Activated T-cell treated with anti-CD3 and anti-CD28 coated beads, Interleukin-2, amount 50 U/mL, for 72 hours (primary cell): Measurements from ENCODE around the gene DNAH6. TPM values are rescaled to one million over a fixed set of nuclear protein-coding genes. Genes with fewer than 3 reads are reported as not detected.

Experiments
- ATAC-seq, 2 donors: fragments of 150-1000 bp; cut with Tn5 transposase; replicated peaks in 1 of 2; 2 replicates each; pipeline ENCODE4 v1.10.0; 2021; ENCODE audit warnings: moderate library complexity in 2 of 2, mild to moderate bottlenecking in 1 of 2
- DNase-seq, 2 donors: peaks; one replicate each; pipeline ENCODE4 v3.0.0; 2021 to 2022; ENCODE audit warnings: mixed read lengths in 1 of 2
- H3K27ac Mint-ChIP-seq: one replicate; pipeline ENCODE4 v1.8.0; 2022; ENCODE audit warnings: mild to moderate bottlenecking, moderate library complexity, mixed read lengths
- H3K27me3 Mint-ChIP-seq: one replicate; pipeline ENCODE4 v1.8.0; 2022; ENCODE audit warnings: low read depth, mixed read lengths
- H3K36me3 Mint-ChIP-seq, 2 donors: one replicate each; pipeline ENCODE4 v1.8.0; 2022; ENCODE audit warnings: mixed read lengths in 2 of 2, mild to moderate bottlenecking in 1 of 2; ENCODE audit not compliant: insufficient read depth in 2 of 2
- H3K4me1 Mint-ChIP-seq: one replicate; pipeline ENCODE4 v1.8.0; 2022; ENCODE audit warnings: low read depth, mixed read lengths
- H3K4me3 Mint-ChIP-seq, 2 donors: one replicate each; pipeline ENCODE4 v1.8.0; 2022; ENCODE audit warnings: mild to moderate bottlenecking in 2 of 2, mixed read lengths in 2 of 2, moderate library complexity in 2 of 2
- H3K9me3 Mint-ChIP-seq, 2 donors: one replicate each; pipeline ENCODE4 v1.8.0; 2022; ENCODE audit warnings: mixed read lengths in 2 of 2
- total RNA-seq, 2 donors: library from RNA; stranded (reverse); gene quantifications; one replicate each; pipeline ENCODE4 v1.2.3, GENCODE V29; 2022

DNAH6 gene
- total RNA-seq, 2 donors from 2014 or later = 1.0 to 1.5 TPM

DNA sequence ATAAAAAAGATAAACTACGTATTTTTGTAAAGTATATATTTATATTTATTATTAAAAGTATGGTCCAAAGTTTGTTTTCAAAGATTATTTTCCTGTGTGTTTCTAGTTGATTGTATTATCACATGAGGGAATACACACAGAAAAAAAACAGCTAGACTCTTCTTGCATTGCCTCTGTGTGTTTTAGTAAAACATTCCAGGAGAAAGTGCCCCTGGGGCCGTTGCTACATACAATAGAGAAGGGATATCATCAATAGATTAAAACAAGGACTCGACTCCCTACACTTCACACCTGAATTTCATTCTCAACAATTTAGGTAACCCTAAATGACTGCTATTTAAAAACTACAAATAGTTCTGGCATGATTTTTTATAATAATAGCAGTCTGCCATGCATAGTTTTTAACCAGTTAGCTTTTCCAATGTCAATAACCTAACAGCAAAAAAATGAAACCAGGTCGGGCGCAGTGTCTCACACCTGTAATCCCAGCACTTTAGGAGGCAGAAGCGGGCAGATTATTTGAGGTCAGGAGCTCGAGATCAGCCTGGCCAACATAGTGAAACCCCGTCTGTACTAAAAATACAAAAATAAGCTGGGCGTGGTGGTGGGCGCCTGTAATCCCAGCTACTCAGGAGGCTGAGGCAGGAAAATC is 171.3 kb downstream of the DNAH6 start:
- H3K36me3 Mint-ChIP-seq = no peaks in the 10 kb centered on the region
- peaks cover 0 to 1% of the 10 kb centered on the region in 2 donors for H3K9me3 Mint-ChIP-seq
- no peaks in the 10 kb centered on the region for H3K27me3 Mint-ChIP-seq
- no peak for ATAC-seq
- H3K4me1 Mint-ChIP-seq = peaks cover 24% of the 10 kb centered on the region
- H3K27ac Mint-ChIP-seq = no peak overlapping the region
- DNase-seq = no peak
- no peak overlapping the region for H3K4me3 Mint-ChIP-seq

DNA sequence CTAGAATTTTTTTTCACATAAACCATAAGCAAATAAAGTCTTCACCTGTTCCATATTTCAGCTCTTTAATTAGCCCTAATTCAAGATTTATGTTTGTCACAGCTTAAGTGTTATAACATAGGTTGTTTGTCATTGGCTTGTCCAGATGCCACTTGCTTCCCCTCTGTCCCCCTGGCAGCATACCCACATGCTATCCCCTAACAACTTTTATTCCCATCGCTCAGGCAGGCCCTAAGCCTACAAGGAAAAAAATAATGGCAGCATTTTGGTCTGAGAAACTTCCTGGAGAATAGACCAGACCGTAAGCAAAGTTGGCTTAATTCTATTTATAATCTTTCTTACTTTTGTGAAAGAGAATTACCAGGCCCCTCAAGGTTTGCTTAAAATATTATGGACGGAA is 173.9 kb downstream of the DNAH6 start:
- DNase-seq = no peak
- Mint-ChIP-seq H3K27ac (no peak overlapping the region), H3K9me3 (peaks cover 0 to 3% of the 10 kb centered on the region in 2 donors), H3K4me3 (no peak overlapping the region), H3K27me3 (no peaks in the 10 kb centered on the region), H3K4me1 (peaks cover 41% of the 10 kb centered on the region), H3K36me3 (peaks cover 0 to 2% of the 10 kb centered on the region in 2 donors)
- ATAC-seq = no peak

DNA sequence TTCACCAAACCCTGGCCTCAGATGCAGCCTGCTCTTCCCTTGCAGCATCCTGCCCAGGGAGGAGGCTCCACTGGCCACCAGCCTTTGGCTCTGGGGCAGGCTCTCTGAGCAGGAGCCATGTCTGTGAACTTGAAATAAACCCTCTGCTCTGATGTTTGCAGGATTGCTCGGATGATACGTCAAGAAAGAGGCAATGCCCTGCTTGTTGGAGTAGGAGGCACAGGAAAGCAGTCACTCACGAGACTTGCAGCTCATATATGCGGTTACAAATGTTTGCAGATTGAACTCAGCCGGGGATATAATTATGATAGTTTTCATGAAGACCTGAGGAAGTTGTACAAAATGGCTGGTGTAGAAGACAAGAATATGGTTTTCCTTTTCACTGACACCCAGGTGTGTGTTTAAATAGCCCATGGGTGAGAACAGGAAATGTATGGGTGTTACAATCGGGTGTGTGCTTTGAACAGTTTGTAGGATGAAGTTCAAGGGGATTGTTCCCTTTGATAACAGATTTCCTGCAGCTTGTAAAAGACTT is 177.9 kb downstream of the DNAH6 start:
- ATAC-seq (peak; percentile 34 to 53), DNase-seq (peak in 1 of 2 donors; percentile 5)
- H3K27ac Mint-ChIP-seq = peak overlapping the region; percentile 29
- no peaks in the 10 kb centered on the region for H3K27me3 Mint-ChIP-seq
- peak overlapping the region; percentile 54 to 64 for H3K4me3 Mint-ChIP-seq
- H3K9me3 Mint-ChIP-seq = peaks cover 0 to 3% of the 10 kb centered on the region in 2 donors
- H3K36me3 Mint-ChIP-seq = peaks cover 0 to 2% of the 10 kb centered on the region in 2 donors
- peaks cover 23% of the 10 kb centered on the region for H3K4me1 Mint-ChIP-seq

DNA sequence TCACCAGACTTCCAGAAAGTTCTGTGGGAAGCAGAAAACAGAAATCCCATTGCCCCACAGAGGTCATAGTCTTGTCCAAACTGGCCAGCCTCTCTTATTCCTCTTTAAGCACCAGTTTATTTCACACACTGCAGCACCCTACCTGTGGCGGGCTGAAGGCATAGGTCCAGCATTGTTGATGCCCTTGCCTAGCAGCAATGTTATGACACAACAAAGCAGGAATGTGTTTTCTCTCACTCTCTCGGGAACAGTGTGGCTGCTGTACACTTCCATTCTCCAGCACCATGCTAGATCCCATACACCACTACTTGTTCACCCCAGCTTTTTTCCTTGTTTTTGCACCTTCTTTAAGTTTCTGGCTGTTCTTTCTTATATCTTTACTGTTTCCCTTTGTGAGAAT is 181.6 kb downstream of the DNAH6 start:
- peaks cover 8 to 19% of the 10 kb centered on the region in 2 donors for H3K9me3 Mint-ChIP-seq
- H3K4me1 Mint-ChIP-seq = peaks cover 15% of the 10 kb centered on the region
- no peak overlapping the region for H3K4me3 Mint-ChIP-seq
- no peak overlapping the region for H3K27ac Mint-ChIP-seq
- ATAC-seq = no peak
- H3K36me3 Mint-ChIP-seq = peaks cover 4 to 17% of the 10 kb centered on the region in 2 donors
- H3K27me3 Mint-ChIP-seq = no peaks in the 10 kb centered on the region
- DNase-seq = no peak

DNA sequence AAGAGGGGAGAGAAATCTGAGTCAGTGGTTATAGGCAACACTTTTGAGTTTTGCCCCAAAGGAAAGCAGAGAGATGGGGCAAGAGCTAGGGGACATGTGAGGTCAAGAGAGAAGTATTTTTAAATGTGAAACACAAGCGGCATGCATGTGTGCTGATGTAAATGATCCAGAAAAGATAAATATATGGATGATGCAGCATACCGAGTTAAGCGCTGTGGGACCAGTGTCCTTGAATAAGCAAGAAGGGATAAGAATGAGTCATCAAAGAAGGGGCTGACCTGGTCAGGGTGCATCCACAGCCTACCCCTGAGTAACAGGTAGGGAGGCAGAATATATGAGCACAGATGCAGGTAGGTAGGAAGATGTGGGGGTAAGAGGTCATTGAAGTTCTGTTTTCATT is 183.7 kb downstream of the DNAH6 start:
- Mint-ChIP-seq H3K4me3 (no peak overlapping the region), H3K27me3 (no peaks in the 10 kb centered on the region), H3K36me3 (peaks cover 4 to 19% of the 10 kb centered on the region in 2 donors), H3K4me1 (peaks cover 4% of the 10 kb centered on the region), H3K27ac (no peak overlapping the region), H3K9me3 (peaks cover 8 to 16% of the 10 kb centered on the region in 2 donors)
- no peak for ATAC-seq
- no peak for DNase-seq

DNA sequence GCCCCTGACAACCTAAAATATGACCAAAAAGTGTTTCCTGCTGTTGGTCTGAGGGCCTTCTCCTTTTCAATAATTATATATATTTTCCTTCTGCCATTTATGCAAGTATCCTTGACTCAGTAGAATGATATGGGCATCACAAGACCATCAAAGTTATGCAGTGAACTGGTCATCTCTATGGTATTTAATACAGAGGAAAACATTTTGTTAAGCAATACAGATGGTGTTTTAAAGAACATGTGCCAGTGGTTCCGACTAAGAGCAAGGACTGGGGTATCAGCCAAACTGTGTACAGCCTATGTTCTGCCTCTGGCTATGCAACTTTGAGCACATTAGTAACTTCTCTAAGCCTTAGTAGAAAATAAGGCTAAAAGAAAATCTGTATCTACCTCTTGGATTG is 185.6 kb downstream of the DNAH6 start:
- peaks cover 4 to 19% of the 10 kb centered on the region in 2 donors for H3K36me3 Mint-ChIP-seq
- DNase-seq (no peak), ATAC-seq (no peak)
- H3K9me3 Mint-ChIP-seq = peaks cover 8 to 16% of the 10 kb centered on the region in 2 donors
- H3K4me3 Mint-ChIP-seq = no peak overlapping the region
- no peak overlapping the region for H3K27ac Mint-ChIP-seq
- no peaks in the 10 kb centered on the region for H3K27me3 Mint-ChIP-seq
- H3K4me1 Mint-ChIP-seq = peaks cover 14% of the 10 kb centered on the region

DNA sequence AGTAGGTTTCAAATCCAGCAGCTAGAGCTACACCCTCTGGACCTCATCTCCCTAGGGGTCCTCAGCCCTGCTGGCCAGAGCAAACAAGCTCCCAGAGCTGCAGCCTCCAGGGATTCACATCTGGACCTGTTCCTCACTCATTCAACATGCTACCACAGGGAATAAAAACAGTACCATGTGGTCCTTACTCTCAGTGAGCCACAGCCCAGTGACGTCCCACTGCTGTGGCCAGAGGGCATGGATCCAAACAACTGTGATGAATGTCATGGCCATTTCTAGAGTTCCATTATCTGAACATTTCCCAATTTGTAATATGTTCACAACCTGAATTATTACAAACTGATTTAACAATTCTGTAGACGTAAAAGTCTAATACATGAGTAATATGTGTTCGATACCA is 186.6 kb downstream of the DNAH6 start:
- ATAC-seq (no peak), DNase-seq (no peak)
- H3K27ac Mint-ChIP-seq = no peak overlapping the region
- no peak overlapping the region for H3K4me3 Mint-ChIP-seq
- peaks cover 4 to 19% of the 10 kb centered on the region in 2 donors for H3K36me3 Mint-ChIP-seq
- H3K27me3 Mint-ChIP-seq = no peaks in the 10 kb centered on the region
- H3K4me1 Mint-ChIP-seq = peaks cover 22% of the 10 kb centered on the region
- H3K9me3 Mint-ChIP-seq = peaks cover 8 to 16% of the 10 kb centered on the region in 2 donors

DNA sequence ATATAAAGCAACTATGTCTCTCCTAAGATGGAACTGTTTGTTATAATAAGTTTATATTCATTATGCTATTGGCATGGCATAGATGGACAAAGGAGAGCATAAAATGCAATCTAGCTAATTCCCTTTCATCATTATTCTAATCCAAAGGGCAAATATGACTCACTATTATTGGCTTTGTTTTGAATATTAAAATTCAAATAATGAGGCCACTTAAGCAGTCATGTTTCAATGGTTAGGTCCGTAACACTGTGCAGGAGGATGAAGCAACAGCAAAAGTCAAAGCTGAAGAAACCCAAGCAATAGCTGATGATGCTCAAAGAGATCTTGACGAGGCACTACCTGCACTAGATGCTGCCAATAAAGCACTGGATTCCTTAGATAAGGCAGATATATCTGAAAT is 187.5 kb downstream of the DNAH6 start:
- Mint-ChIP-seq H3K4me3 (no peak overlapping the region), H3K27ac (no peak overlapping the region), H3K9me3 (peaks cover 8 to 16% of the 10 kb centered on the region in 2 donors), H3K36me3 (peaks cover 4 to 19% of the 10 kb centered on the region in 2 donors), H3K4me1 (peaks cover 27% of the 10 kb centered on the region), H3K27me3 (no peaks in the 10 kb centered on the region)
- DNase-seq (no peak), ATAC-seq (no peak)

DNA sequence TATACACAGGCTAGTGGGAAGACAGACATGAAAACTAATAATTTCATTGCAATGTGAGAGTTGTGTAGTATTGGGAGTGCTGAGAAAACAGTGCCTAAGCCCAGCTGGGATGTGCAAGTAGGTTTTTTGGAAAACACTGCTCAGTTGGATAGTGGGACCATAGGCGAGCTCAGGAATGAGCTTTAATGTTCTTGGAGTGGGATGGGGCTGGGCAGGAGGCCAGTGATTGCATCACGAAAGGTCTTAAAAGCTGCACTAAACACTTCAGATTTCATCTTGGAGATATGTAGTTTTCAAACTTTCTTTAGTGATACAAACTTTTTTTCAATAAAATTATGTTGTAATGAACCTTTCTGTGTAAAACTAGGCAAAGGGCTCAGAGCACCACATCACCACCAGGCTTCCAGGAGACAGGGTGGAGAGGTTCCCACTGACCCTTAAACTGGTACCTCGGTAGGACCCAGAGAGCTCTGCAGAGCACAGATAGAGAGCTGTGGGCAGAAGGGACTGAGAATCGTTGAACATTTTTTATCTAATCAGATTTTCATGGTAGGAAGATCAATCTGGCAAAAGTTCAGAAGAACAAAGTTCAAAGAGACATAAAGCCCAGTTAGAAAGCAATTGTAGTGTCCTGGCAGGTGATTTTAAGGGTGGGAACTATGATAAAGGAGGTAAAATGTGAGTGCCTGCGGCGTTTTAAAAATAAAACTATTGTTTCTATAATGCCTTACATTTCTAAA is 188.4 kb downstream of the DNAH6 start:
- Mint-ChIP-seq H3K27ac (no peak overlapping the region), H3K36me3 (peaks cover 4 to 18% of the 10 kb centered on the region in 2 donors), H3K9me3 (peaks cover 8 to 15% of the 10 kb centered on the region in 2 donors), H3K4me3 (no peak overlapping the region), H3K27me3 (no peaks in the 10 kb centered on the region), H3K4me1 (peaks cover 27% of the 10 kb centered on the region)
- ATAC-seq (no peak), DNase-seq (no peak)

DNA sequence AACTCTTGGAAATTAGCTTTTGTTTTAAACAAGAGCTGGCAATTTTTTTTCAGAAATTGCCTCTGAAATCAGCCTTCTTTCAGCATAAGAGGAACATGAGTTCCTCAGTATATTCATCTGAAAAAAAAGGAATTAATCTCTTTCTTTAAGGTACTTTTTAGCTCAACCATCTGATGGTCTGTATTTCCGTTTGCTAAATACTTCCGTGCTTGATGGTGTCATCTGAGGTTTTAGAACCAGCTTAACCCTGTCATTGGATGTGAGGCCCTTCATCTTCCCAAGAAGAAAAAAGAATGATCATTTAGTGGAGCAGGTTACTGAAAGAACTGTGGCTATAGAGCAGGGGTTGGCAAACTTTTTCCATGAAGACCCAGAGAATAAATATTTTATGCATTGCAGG is 189.6 kb downstream of the DNAH6 start:
- ATAC-seq (no peak), DNase-seq (no peak)
- Mint-ChIP-seq H3K4me1 (peaks cover 27% of the 10 kb centered on the region), H3K27me3 (no peaks in the 10 kb centered on the region), H3K9me3 (peaks cover 4 to 6% of the 10 kb centered on the region in 2 donors), H3K4me3 (no peak overlapping the region), H3K36me3 (peaks cover 0 to 13% of the 10 kb centered on the region in 2 donors), H3K27ac (no peak overlapping the region)

DNA sequence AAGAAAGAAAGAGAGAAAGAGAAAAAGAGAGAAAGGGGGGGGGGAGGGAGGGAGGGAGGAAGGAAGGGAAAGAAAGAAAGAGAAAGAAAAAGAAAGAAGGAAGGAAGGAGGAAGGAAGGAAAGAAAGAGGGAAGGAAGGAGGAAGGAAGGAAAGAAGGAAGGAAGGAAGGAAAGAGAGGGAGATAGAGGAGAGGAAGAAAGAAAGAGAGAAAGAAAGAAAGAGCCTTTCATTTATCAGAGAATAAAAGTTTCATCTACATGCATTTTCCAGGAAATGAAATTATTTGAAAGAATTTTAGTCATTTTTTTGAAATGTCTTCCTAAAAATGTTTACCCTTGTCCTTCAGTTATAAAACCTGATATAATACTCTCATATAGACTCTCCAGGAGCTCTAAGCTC is 192.1 kb downstream of the DNAH6 start:
- no peak for ATAC-seq
- H3K4me1 Mint-ChIP-seq = peaks cover 31% of the 10 kb centered on the region
- peaks cover 0 to 3% of the 10 kb centered on the region in 2 donors for H3K9me3 Mint-ChIP-seq
- H3K4me3 Mint-ChIP-seq = no peak overlapping the region
- peaks cover 0 to 2% of the 10 kb centered on the region in 2 donors for H3K36me3 Mint-ChIP-seq
- no peak overlapping the region for H3K27ac Mint-ChIP-seq
- DNase-seq = no peak
- no peaks in the 10 kb centered on the region for H3K27me3 Mint-ChIP-seq

DNA sequence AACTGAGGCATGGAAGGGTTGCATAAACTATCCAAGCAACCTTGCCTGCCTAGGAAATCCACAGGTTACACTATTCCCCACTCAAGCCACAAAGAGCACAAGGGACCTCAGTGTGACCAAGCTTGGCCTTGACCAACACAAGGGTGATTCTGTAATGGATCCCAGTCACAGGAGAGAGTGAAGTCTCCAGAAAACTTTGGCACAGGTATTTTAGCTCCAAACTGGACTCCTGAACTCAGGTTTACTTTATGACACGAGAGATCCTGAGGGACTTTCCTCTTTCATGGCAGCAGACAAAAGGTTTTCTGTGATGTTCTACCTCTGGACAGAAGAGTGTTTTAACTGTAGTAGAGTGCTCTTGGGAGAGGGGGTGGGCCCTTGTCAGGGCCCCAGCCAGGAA is 195.4 kb downstream of the DNAH6 start:
- Mint-ChIP-seq H3K27me3 (no peaks in the 10 kb centered on the region), H3K4me3 (no peak overlapping the region), H3K4me1 (peaks cover 20% of the 10 kb centered on the region), H3K9me3 (peaks cover 0 to 3% of the 10 kb centered on the region in 2 donors), H3K27ac (no peak overlapping the region), H3K36me3 (no peaks in the 10 kb centered on the region)
- ATAC-seq (no peak), DNase-seq (no peak)

DNA sequence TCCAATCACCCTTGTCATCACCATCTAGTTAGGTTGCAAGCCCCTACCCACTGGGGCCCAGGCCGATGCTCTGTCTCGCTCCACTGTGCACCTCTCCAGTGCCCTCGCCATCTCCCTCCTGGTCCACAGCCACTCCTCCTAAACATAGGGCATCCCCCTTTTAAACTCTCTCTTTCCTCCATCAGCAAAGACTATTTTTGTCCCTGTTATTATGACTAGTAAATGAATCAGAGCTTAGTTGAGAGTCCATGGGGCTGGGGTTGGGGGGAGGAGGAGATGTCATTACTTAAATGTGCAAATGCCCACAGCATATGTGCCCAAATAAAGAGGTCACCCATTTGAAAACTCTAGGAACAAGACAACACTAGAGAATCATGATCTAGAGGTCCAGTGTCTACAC is 197.1 kb downstream of the DNAH6 start:
- Mint-ChIP-seq H3K4me3 (no peak overlapping the region), H3K36me3 (no peaks in the 10 kb centered on the region), H3K4me1 (peaks cover 23% of the 10 kb centered on the region), H3K9me3 (peaks cover 0 to 3% of the 10 kb centered on the region in 2 donors), H3K27ac (no peak overlapping the region), H3K27me3 (no peaks in the 10 kb centered on the region)
- no peak for ATAC-seq
- DNase-seq = no peak
